Suppressor macrophage treated with lipopolysaccharide for 4 hours (primary cell): ENCODE results near the gene SH3TC1.

Experiments used
- DNase-seq: peaks from one replicate; pipeline ENCODE4 v3.0.0-alpha.2; 2020

SH3TC1 gene

DNA sequence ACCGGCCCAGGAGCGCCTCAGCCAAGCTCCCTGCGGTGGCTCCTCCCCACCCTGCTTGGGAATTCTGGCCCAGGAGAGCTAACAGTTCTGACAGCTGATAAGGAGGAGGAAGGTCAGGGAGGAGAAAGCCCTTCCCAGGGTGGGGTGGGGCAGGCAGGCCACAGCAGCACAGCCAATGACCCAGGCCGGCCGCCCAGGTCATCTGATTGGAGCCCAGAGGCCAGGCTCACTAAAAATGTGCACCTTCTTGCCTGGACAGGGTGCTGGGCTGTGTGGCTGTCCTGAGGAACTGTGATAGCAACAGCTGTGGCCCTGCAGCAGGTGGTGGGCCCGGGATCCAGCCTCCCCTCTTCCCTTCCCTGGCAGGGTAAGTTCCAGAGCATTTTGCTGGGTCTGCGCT is 17.2 kb upstream of the SH3TC1 start:
- no peak for DNase-seq

DNA sequence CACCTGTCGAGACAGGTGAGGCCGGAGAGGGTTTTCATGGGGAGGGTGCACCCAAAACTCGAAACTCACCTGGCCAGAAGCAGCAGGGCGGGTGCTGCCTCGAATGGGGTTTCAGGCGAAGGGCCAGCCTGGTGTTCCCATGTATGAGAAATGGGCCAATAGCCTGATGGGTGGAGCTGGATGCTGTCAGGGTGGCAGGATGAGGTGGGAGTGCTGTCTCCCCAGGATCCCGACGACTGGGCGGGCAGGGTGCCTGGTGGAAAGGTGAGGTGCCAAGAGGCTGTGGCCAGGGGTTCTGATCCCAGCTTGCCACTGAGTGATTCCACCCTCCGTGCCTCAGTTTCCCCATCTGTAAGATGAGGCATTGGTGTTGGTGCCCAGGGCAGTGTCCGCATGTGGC is 16.8 kb upstream of the SH3TC1 start:
- DNase-seq, result no peak

DNA sequence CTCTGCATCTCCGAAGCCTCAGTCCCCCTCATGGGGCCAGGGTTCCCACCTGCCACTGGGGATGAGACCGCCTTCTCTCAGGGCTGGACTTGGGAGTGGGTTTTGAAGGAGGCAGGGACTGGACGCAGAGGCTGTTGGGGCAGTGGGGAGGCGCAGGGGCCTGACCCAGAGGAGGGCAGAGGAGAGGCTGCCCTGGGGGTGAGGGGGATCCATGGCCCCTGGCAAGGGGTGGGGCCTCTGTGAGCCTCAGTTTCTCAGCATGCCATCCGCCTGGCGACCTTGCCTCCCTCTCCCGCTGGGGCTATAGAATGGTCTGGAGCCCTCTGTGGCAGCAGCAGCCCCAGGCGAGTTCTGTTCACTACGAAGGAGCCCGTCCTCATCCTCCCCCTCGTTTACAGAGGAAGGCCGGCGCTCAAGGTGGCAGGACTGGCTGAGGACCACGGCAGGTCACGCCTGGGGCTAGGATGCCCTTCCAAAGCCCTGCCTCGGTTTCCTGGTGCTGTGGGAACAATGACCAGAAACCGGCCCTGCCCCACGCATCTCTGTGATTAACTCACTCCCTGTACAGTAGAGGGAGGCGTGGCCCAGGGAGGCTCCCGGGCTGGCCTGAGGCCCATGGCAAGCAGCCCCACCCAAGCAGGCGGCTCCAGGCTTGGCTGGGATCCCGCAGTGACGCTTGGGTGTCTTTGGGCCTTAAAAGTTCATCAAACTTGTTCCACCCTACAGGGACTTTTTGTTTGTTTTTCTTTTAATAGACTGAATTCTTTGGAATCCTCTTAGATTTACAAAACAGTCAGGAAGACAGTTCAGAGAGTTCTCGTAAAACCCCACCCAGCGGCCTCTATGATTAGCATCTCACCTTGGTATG is 16.0 kb upstream of the SH3TC1 start:
- no peak for DNase-seq

DNA sequence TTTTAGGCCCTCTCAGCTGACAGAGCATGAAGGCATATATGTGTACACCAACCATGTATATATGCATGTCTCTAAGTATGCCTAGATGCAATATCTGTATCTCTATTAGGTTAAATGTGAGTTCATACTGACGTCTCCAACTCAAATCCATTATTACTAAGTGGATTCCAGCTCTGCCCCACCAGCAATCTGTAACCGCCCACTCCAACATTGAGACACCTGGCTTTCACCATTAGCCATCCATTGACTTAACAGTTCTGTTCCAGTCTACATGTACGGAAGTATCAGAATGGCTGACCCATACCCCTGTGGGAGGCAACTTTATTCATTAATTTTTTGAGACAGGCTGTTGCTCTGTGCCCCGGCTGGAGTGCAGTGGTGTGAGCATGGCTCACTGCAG is 15.0 kb upstream of the SH3TC1 start:
- DNase-seq, result no peak

DNA sequence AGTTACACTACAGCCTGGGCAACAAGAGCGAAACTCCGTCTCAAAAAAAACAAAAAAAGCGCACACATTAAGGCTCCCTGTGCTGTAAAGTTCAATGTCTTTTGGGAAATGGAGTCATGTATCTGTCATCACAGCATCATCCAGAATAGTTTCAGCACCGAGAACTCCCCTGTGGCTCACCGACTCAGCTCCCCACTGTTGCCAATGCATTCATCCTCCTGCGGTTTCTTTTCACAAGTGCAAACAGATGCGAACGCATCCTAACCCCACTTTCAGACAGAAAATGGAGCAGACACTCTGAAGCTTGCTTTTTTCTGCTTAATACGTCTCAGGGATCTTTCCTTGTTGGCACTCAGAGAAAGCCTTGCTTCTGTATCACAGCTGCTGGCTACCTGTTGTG is 13.8 kb upstream of the SH3TC1 start:
- no peak for DNase-seq

DNA sequence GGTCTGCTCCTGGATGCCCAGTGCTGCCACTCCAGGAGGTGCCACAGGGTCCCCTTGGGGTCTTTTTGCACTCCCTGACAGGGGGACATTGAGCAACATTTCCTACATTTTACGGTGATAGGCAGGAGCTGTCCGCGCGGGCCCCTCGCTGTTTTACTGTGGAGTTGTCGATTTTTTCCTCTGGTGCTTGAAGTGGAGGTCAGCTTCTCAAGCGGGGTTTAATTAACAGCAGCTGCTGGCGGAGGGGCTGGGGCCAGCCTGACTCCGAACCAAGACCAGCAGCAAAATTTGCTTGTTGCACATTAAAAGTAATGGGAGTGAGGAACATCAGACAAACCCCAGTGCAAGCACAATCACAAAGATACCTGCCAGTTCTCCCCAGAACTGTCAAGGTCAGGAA is 13.2 kb upstream of the SH3TC1 start:
- DNase-seq, result no peak

DNA sequence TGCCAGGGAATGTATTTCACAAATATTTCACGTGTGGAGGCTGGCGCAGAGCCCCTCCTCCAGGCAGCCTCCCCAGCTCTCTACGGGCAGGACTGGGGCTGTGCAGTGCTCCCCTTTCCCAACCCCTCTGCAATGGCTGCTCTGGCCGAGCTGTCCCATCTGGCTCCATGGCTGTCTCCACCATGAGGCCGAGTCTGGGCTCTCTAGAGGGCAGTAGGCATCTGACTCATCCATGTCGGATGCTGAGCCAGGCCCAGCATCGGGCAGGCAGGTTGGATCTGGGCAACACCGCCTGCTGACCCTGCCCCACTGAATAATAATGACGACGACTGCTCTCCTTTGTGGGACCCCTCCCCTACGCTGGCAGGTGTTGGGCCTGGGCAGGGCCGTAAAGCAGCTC is 11.0 kb upstream of the SH3TC1 start:
- DNase-seq, result no peak

DNA sequence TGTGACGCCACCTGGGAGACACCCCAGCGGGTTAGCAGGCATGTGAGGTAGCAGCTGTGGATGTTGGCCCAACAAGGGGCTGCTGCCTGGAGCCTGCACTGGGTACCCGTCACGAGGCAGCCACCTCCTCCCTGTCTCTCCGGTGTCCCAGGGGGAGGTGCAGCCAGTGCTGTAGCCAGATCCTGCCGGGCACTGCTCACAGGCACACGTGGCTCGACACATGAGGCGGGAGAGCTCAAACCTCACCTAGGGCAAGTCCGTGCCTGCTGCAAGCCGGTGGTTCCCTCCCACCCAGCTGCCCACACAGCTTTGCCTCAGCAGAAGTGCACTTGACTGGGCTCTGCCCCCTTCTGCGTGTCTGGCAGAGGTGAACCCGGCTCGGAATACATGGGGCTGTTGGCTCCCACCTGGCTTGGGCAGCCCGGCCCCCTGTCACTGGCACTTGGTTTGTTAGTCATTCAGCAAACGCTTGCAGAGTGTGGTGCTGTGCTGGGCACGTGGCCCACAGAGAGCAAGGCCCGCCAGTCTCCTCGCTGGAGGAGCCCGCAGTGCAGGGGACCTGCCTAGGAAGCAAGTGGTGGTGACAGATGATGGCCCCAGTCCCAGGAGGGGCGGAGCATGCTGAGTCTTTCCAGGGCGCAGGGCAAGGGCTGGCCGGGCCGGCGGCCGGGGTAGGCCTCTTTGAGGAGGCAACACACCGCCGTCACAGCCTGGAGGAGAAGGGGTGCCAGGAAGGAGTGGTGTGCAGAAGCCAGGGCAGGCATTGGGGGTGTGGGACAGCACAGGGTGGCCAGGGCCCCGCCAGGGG is 10.1 kb upstream of the SH3TC1 start:
- DNase-seq, result no peak

DNA sequence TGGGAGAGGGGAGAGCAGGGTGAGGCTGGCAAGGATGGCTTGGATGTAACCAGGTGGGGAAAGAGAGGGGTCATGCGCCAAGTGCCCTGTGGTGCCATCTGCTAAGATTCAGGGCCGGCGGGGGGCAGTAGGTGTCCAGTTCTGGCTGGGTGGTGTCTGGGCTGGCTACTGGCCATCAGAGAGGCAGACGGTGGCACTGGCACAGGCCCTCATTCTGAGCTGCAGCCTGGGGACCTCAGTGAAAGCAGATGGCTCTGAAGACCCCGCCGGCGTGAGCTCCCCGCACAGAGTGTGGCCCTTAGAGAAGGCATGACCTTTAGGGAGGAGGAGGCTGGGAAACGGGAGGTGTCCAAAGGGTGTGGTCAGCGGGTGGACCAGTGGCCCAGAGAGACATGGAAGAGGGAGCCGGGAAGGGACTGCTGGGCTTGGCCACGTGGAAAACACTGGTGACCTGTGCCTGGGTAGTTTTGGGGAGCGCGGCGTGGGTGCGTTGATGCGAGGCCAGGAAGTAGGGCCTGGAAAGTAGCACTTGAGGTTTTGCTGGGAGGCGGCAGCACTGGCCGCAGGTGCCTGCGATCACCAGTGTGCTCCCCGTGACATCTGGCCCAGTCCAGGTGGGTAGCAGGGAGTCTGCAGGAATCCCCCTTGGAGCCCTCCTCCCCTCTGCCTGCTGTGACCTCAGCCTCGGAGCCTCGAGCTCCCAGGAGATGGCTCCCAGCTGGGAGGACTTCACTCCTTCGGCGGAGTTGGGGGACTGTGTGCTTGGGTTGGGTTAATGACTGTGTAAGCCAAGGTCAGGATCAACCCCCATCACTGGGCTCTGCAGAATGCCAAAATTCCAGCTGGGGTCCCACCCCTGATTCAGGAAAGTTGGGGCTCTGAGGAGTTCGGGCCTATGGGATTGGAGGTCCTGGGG is 9.3 kb upstream of the SH3TC1 start:
- no peak for DNase-seq

DNA sequence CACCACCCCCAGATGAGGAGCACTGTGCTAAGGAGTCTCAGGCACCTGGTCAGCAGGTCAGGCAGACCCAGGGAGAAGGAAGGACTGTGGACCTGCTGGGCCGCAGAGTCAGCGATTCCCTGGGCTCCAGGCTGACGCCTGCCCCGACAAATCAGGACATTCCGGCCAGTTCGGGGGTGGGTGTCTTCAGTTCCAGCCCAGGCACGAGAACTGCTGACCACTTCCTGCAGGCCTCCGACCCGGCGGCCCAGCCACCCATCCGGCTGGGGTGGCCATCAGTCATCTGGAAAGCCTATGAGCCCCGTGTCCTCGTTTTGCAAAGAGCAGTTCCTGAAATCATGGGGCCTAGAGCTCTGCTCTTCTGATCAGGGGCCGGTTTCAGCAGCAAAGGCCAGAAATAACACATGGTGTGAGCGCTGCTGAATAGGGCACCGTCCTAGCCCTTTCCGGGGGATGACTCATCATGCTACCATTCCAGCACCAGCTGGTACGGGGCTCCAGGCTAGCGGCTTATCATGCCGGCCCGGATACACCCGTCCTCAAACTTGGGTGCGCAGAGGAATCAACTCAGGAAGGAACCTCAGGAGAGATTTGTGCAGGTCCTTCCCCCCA is 7.8 kb upstream of the SH3TC1 start:
- peak; percentile 96 for DNase-seq

DNA sequence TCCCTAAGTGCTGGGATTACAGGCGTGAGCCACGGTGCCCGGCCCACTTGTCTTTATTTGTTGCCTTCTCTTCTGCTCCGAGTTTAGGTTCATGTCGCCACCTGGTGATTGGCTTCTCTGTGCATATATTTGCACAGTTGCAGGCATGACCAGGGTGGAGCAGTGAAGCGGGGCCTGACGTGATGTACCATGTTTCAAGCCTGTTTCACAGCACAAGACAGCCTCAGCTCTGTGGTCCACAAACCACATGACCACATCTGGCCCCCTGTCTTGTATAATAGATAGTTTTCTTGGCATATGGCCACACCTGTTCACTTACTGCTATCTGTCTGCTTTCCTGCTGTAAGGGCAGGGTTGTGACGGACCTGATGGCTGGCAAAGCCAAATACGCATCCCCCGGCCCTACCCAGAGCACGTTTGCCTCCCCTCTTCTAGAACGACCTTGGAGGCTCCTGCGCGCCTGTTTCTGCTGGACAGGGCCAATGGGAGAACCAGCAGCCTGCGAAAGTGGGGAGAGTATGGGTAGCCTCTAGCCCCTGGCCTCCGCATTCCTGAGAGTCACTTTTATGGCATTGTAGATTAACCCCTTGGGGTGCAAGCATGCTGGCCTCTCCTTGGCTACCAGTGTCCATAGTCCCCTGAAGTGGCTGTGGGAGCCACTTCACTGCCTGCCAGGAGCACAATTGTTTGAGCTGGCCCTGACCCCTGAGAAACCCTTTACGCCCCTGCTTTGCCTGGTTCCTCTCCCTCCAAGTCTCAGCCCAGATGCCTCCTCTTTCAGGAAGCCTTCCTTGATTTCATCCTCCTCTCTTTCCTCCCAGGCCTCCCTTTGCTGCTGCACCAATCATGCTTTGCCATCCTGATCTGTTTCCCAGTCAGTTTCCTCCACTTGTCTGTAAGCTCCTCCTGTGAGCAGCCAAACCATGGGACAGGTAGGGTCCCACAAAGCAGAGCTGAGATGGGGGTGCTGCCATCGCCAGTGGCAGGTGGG is 6.0 kb upstream of the SH3TC1 start:
- DNase-seq, result peak; percentile 56

DNA sequence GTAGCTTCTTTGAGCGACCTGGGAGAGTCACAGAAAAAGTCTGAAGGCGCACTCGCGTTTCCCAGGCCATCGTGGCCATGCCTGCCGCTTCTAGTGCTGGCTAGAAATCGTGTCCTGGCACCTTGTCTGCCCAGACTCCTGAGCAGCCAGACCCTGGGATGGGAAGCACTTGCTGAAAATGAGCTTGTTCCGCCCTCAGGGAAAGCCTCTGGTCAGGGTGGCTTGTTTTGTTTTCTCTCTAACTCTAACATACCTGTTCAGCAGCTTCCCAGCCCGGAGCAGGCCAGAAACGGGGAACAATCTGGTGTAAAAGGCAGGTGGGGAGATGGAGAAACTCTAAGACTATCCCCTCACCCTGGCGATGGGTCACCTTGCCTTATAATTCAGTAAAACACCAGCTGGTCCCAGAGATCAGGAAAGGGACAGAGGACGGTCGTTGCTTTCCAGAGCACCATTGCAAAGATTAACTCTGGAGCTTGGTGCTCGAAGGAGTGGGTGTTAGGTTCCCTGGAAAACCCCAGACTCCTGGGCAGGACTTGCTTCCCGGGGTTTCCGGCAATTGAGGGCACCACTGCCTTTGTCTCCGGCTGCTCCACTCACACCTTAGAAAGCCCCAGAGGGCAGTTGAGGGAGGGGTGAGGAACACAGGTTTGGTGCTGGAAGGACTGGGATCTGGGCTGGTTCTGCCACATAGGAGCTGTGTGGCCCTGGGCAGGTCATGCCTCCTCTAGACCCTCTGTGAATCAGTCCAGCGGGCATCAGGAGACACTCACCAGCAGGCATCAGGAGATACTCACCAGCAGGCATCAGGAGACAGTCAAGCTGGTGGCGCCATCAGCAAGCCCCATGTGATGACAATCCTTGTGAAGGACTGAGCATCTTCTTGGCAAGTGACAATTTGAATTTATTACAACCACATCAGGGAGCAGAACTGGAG is 4.5 kb upstream of the SH3TC1 start:
- no peak for DNase-seq

DNA sequence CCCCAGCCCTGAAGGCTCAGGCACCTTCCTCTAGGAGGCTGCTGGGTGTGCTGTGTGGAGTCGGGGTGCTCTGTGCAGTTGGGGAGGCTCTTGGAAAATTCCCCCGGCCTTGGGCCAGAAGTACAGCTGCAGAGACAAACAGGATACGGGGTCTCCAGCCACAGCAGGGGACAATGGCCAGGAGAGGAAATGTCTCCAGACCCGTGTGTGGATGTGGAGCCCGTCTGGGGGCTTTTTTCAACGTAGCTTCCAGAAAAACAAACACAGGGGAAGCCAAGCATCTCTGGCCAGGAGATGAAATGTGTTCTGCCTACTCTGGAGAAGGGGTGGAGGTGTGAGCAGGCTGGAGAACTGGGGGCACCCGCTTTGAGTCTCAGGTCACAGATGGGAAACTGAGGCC is 3.7 kb upstream of the SH3TC1 start:
- DNase-seq, result no peak

DNA sequence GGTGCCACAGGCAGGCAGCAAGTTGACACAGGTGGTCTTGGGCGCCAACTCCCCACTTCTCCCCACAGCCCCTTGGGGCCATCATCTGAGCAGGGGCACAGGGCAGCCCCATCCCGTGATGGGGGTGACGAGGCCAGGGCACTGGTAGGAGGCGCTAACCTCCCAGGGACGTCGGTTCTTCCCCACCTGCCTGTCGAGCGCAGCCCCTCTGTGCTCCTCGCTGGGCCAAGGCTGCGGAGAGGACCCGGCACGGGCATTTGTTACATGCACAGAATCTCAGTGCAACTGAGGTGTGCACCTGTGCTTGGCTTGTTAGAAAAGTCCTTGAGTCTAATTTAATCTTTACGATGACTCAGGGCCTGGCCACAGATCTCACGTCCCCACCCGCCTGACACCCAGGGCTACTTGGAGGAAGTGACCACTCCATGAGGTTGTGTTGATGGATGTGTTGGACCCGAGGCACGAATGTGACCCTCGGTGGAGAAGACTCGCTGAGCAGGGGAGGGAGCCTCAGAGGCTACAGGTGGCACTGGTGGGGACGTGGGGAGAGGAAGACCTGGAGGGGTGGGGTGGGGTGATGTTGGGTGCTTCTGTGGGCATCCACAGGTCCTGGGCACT is 3.1 kb upstream of the SH3TC1 start:
- DNase-seq, result peak; percentile 53

DNA sequence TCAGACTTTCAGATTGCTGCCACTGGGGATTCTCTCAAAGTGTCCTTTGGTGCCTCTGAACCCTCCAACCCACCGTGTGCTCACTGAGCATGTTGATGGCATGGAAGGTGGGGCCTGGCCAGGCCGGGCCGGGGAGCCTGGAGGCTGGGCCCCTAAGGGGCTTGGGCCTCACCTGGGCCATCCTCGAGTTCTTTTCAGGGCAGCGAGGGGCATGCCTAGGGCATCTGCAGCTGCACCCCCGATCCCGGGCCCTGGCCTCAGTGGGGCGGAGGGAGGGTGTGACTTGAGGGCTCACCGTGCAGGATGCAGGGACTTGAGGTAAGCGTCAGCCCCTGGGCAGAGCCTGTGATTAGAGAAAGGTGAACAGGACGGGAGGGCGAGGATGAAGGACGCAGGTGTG is 1.6 kb upstream of the SH3TC1 start:
- DNase-seq, result no peak

DNA sequence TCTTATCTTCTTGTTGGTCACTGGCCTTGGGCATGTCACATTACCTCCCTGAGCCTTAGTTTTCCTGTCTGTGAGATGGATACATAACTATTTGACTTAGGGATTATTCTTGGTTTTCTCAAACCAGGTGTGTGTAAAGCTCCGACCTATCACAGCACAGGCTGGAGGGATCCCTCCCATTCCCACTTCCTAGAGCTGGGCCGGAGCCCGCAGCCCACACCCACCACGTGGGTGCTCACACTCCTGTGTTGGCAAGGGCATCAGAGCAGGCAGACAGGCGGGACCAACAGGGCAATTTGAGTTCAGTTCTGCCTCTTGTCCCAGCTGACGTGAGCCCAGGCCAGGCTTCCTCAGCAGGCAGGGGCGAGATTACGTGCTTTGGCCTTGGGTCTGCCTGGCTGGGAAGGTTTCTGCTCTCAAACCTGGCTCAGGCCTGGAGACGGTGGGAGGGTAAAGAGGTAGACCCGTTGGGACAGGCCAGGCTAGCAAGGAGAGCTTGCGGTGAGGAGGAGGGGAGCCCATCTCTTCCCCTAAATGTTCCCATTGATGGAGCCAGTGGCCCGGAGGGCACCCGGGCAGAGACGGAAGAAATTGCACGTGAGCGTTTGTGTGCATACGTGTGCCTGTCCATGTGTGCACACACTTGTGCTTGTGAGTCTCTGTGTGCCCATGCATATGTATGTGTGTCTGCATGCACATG is 734 bp upstream of the SH3TC1 start:
- peak; percentile 42 for DNase-seq

DNA sequence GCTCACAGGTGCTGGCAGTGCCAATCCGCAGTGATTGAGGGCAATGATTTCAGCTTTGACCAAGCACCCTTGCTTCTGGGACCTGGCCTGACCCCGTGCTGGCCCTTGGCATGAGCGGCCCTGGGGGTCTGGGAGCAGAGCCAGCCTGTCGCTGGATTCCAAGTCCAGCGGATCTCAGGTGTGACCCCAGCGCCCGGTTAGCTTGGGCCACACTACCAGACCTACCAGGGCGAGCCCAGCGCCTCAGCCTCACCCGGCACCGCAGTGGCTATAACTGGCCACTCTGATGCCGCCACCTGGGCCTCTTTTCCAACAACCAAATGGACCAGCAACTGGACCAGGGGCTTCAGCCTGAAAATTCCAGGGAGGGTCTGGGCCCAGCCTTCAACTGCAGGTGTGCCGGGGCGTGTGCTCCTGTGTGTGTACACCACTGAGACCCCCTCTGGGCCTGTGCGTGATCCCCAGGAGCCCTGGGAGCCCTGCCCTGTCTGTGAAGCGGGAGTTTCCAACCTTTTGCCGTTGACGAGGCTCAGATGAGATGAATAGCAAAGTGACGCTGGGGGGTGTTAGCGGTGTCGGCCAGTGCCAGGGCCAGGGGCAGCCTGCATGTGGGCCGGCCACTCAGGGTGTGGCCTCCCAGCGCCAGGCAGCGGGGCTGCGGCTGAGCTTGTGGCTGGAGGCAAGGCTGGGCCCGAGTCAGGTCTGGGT is 658 bp downstream of the SH3TC1 start:
- DNase-seq, result peak; percentile 67

DNA sequence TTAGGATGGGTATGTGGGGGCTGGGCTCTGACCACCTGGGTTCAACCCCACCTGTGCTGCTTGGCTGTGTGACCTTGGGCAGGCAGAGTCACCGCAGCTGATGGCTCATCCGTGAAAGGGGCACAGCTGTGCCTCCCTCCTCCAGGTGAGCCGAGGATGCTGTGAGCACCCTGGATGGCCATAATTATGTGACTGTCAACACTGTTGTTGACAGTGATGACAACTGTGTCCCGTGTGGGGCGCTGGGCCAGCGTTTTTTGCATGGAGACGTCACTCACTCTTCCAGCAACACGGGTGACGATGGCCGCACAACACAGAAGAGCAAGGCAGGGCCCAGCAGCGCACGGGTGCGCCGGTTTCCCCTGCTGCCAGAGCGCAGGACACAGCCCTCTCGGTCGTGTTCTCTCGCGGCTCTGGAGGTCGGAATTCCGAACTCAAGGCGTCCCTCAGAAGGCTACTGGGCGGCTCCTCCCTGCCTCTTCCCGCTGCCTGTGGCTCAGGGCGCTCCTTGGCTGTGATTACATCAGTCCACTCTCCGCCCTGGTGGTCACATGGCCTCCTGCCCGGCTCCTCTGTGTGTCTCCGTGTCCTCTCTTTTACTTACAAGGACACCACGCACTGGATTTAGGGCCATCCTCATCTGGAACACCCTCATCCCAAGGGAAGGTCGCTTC is 1.3 kb downstream of the SH3TC1 start:
- DNase-seq, result peak; percentile 85
